IMR-90 (cell line): Measurements from ENCODE around the gene CPN2. TPM values are rescaled to one million over a fixed set of nuclear protein-coding genes. Genes with fewer than 3 reads are reported as not detected.
A peak's percentile ranks its signal among the peaks of the same experiment; 100 is the strongest.

Experiments
- ATAC-seq: fragments of 200-7000 bp; cut with Tn5 transposase; 2 replicates; pipeline ENCODE4 v1.9.1; 2020; ENCODE audit warnings: low read depth, mild to moderate bottlenecking, moderate library complexity
- BruUV-seq: library from RNA; stranded (reverse); fragments of 400-500 nt; replicated peaks from 2 replicates; lab custom pipeline; 2021; lab: Mats Ljungman, UMichigan
- CTCF ChIA-PET: fragments of 300-600 bp; formaldehyde crosslinking; extraction: SDS; loops from one replicate; lab custom pipeline; 2021; ENCODE audit warnings: antibody characterized with exemption; lab: Yijun Ruan, JAX
- POLR2A ChIA-PET: fragments of 300-600 bp; sonication (Branson Sonifier 250); formaldehyde crosslinking; loops from one replicate; lab custom pipeline; 2022; ENCODE audit warnings: antibody characterized with exemption; ENCODE audit not compliant: unreplicated experiment; lab: Charles Lee
- DNase-seq: peaks from one replicate; pipeline ENCODE4 v3.0.0; 2013
- H2AFZ ChIP-seq: replicated peaks from 2 replicates; pipeline ENCODE3; 2013; ENCODE audit warnings: low read length, mild to moderate bottlenecking; ENCODE audit not compliant: poor library complexity
- H2AK5ac ChIP-seq: 2 replicates; pipeline ENCODE4 v1.6.1; 2013; ENCODE audit warnings: low read depth, low read length, inconsistent platforms
- H2AK9ac ChIP-seq: replicated peaks from 2 replicates; pipeline ENCODE3; 2013; ENCODE audit warnings: mild to moderate bottlenecking, low read depth, low read length, moderate library complexity; ENCODE audit not compliant: poor library complexity
- H2BK120ac ChIP-seq: 2 replicates; pipeline ENCODE4 v1.6.1; 2013; ENCODE audit warnings: low read depth, low read length, inconsistent platforms
- H2BK15ac ChIP-seq: 3 replicates; pipeline ENCODE4 v1.6.1; 2013; ENCODE audit warnings: low read depth, low read length, inconsistent platforms
- H2BK20ac ChIP-seq: 2 replicates; pipeline ENCODE4 v1.6.1; 2013; ENCODE audit warnings: low read depth, mild to moderate bottlenecking, inconsistent platforms, low read length, moderate library complexity
- H2BK5ac ChIP-seq: 2 replicates; pipeline ENCODE4 v1.6.1; 2013; ENCODE audit warnings: mild to moderate bottlenecking, low read depth, low read length, inconsistent platforms; ENCODE audit not compliant: poor library complexity, severe bottlenecking
- H3K14ac ChIP-seq: replicated peaks from 2 replicates; pipeline ENCODE4 v1.6.1; 2013; ENCODE audit warnings: low read depth, low read length, inconsistent platforms
- H3K18ac ChIP-seq: 2 replicates; pipeline ENCODE4 v1.6.1; 2013; ENCODE audit warnings: low read depth, low read length, control low read depth
- H3K23ac ChIP-seq: 2 replicates; pipeline ENCODE4 v1.6.1; 2013; ENCODE audit warnings: low read depth, low read length, inconsistent platforms
- H3K27ac ChIP-seq: 2 replicates; pipeline ENCODE4 v1.5.1; 2013; ENCODE audit warnings: mild to moderate bottlenecking, control low read depth, low read length; ENCODE audit not compliant: insufficient read depth
- H3K27me3 ChIP-seq: 2 replicates; pipeline ENCODE4 v1.6.1; 2013; ENCODE audit warnings: low read length; ENCODE audit not compliant: control insufficient read depth, insufficient read depth
- H3K36me3 ChIP-seq: 2 replicates; pipeline ENCODE4 v1.6.1; 2013; ENCODE audit warnings: low read length, mixed read lengths; ENCODE audit not compliant: control insufficient read depth, insufficient read depth
- H3K4ac ChIP-seq: 2 replicates; pipeline ENCODE4 v1.6.1; 2013; ENCODE audit warnings: low read depth, low read length, inconsistent platforms
- H3K4me1 ChIP-seq: 2 replicates; pipeline ENCODE4 v1.6.1; 2013; ENCODE audit warnings: low read length, mixed read lengths; ENCODE audit not compliant: control insufficient read depth, insufficient read depth
- H3K4me2 ChIP-seq: 2 replicates; pipeline ENCODE4 v1.6.1; 2013; ENCODE audit warnings: low read depth, mild to moderate bottlenecking, control low read depth, low read length, moderate library complexity
- H3K4me3 ChIP-seq: 2 replicates; pipeline ENCODE4 v1.5.1; 2013; ENCODE audit warnings: low read depth, mild to moderate bottlenecking, control low read depth, low read length, moderate library complexity; ENCODE audit not compliant: insufficient read depth
- H3K56ac ChIP-seq: 2 replicates; pipeline ENCODE4 v1.6.1; 2013; ENCODE audit warnings: low read length, inconsistent platforms; ENCODE audit not compliant: insufficient read depth; ENCODE audit errors: extremely low read depth
- H3K79me1 ChIP-seq, 2 experiments: 2 replicates each; pipeline ENCODE4 v1.6.1; 2013; ENCODE audit warnings: low read length in 2 of 2, inconsistent platforms in 1 of 2, low read depth in 1 of 2
- H3K9ac ChIP-seq: 2 replicates; pipeline ENCODE4 v1.6.1; 2013; ENCODE audit warnings: low read depth, low read length, control low read depth
- H3K9me1 ChIP-seq: 2 replicates; pipeline ENCODE4 v1.6.1; 2013; ENCODE audit warnings: low read length, inconsistent platforms; ENCODE audit not compliant: insufficient read depth
- H3K9me3 ChIP-seq: 2 replicates; pipeline ENCODE4 v1.6.1; 2013; ENCODE audit warnings: low read length; ENCODE audit not compliant: control insufficient read depth, insufficient read depth
- H4K20me1 ChIP-seq: 2 replicates; pipeline ENCODE4 v1.6.1; 2013; ENCODE audit warnings: low read length, inconsistent platforms; ENCODE audit not compliant: insufficient read depth
- H4K5ac ChIP-seq: 2 replicates; pipeline ENCODE4 v1.6.1; 2013; ENCODE audit warnings: mild to moderate bottlenecking, low read depth, low read length, control low read depth
- H4K8ac ChIP-seq, 2 experiments: 2 replicates each; pipeline ENCODE4 v1.6.1; 2013; ENCODE audit warnings: low read depth in 2 of 2, low read length in 2 of 2, control low read depth in 1 of 2, inconsistent platforms in 1 of 2
- H4K91ac ChIP-seq: 2 replicates; pipeline ENCODE4 v1.6.1; 2013; ENCODE audit warnings: low read depth, low read length, inconsistent platforms; ENCODE audit not compliant: insufficient read depth
- BHLHE40 ChIP-seq: fragments of 150-350 bp; IDR thresholded peaks from 2 replicates; pipeline ENCODE4 v1.6.1; 2016; ENCODE audit warnings: mild to moderate bottlenecking, low read depth, low read length
- whole genome bisulfite sequencing, 2 experiments: methylation state at CpG; one replicate each; pipeline versions ENCODE4 v1.1.5 to v1.1.7; 2013; ENCODE audit warnings: missing lambda C conversion rate in 2 of 2; ENCODE audit not compliant: insufficient read length in 1 of 2; ENCODE audit errors: extremely low coverage in 2 of 2; 5-methylcytosine and 5-hydroxymethylcytosine counted together
- dilution Hi-C: fragments of 300-500 bp; cut with HindIII; formaldehyde crosslinking; loops from one replicate; pipeline ENCODE4 v1.14.3; 2018; ENCODE audit warnings: low sequenced_read_pairs; ENCODE audit not compliant: unreplicated experiment
- in situ Hi-C: fragments of 300-500 bp; cut with MboI; formaldehyde crosslinking; loops from 3 replicates; pipeline ENCODE4 v1.14.3; 2019; ENCODE audit warnings: low sequenced_read_pairs, inconsistent platforms, mixed read lengths
- intact Hi-C: fragments of 100-400 bp; cut with micrococcal nuclease; formaldehyde crosslinking; loops from 2 replicates; pipeline ENCODE4 v1.10.0; 2022
- polyA plus RNA-seq, 3 experiments: library from polyadenylated mRNA; depleted of rRNA; stranded (reverse); fragments of >200 nt; gene quantifications; 2 replicates each; pipeline ENCODE4 v1.2.3, GENCODE V29; 2012; ENCODE audit warnings: low replicate concordance in 1 of 3
- total RNA-seq: library from RNA; depleted of rRNA; stranded (reverse); fragments of >200 nt; gene quantifications from 2 replicates; pipeline ENCODE4 v1.2.3, GENCODE V29; 2012

Gene CPN2
- total and polyA plus RNA-seq, 2 of the 4 experiments (the other 2 are of a cell fraction) = 0.07 TPM; not detected in 1

DNA sequence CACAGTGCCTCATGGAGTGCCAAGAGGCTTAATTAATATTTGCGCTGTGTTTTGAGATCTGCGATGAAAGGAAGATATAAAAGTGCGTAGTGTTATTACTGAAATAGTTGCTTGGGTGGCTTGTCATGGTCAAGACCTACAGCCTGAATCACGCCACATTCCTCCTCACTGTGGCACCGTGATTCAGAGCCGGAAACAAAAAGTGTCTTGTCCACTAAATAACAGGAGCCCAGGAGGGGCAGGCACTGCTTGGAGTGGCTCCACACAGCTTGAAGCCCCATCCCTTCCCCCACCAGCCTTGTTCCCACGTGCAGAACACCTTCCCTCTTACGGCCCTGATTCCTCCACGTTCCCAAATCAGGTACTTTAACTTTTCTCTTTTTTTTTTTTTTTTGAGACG is 19.6 kb upstream of the CPN2 start:
- Histone ChIP-seq H2AK5ac (peak overlapping the region; percentile 30), H3K4me2 (no peak overlapping the region), H3K27me3 (peaks cover 5% of the 10 kb centered on the region; the same call in 1 of the 2 replicates), H2AK9ac (peak overlapping the region; percentile 23), H3K79me1 (no peaks in the 10 kb centered on the region), H3K4me3 (no peak overlapping the region), H2BK20ac (no peak overlapping the region), H3K9ac (no peak overlapping the region), H3K14ac (no peak overlapping the region), H4K8ac (no peak overlapping the region), H2BK15ac (no peak overlapping the region), H3K9me3 (no peaks in the 10 kb centered on the region), H3K23ac (no peak overlapping the region), H2AFZ (no peak overlapping the region), H3K36me3 (no peaks in the 10 kb centered on the region), H3K4me1 (peaks cover 17% of the 10 kb centered on the region), H4K20me1 (no peaks in the 10 kb centered on the region), H4K91ac (no peak overlapping the region), H3K18ac (no peak overlapping the region), H2BK5ac (no peak overlapping the region), H4K5ac (no peak overlapping the region), H3K4ac (no peak overlapping the region), H2BK120ac (no peak overlapping the region), H3K9me1 (peaks cover 6% of the 10 kb centered on the region; the same call in 1 of the 2 replicates), H3K27ac (no peak overlapping the region), H3K56ac (no peak overlapping the region)
- TF ChIP-seq BHLHE40 = no peak
- ChIA-PET CTCF (interaction anchor here (1.9 kb wide), 1 partner anchor 27 kb away, joined by 4 read pairs; no protein-coding TSS in a partner anchor), POLR2A (no interaction called here)
- WGBS, 2 experiments = 81 to 100% methylated on average over 3 of the region's 10 CpGs
- no TSS peak for BruUV-seq
- no peak for ATAC-seq
- DNase-seq = no peak
- dilution Hi-C loops (no loop called here), intact Hi-C loops (no loop called here), in situ Hi-C loops (no loop called here)
